H1 (cell line): Measurements from ENCODE around the gene ARTN. TPM values are rescaled to one million over a fixed set of nuclear protein-coding genes. Genes with fewer than 3 reads are reported as not detected.

Experiments used
- CTCF ChIA-PET: fragments of 300-600 bp; sonication (Branson Sonifier 250); formaldehyde crosslinking; loops from one replicate; lab custom pipeline; 2021; ENCODE audit not compliant: partially characterized antibody; lab: Charles Lee
- POLR2A ChIA-PET: fragments of 300-600 bp; sonication (Branson Sonifier 250); formaldehyde crosslinking; loops from one replicate; lab custom pipeline; 2021; ENCODE audit warnings: inconsistent platforms; ENCODE audit not compliant: partially characterized antibody; lab: Charles Lee
- DNase-seq, 2 experiments: peaks; one replicate each; pipeline versions ENCODE4 v3.0.0 to v3.0.0-alpha.2; 2010 to 2022; ENCODE audit warnings: low spot score in 2 of 2, low read depth in 1 of 2, mixed read lengths in 1 of 2
- FAIRE-seq: peaks from 2 replicates; lab custom pipeline; 2011; peaks lifted over from hg19 to GRCh38; lab: Jason Lieb, UNC
- H2AFZ ChIP-seq: 2 replicates; pipeline ENCODE4 v1.8.1; 2012; ENCODE audit warnings: low read length, inconsistent platforms
- H2AK5ac ChIP-seq: 2 replicates; pipeline ENCODE4 v1.6.1; 2013; ENCODE audit warnings: low read depth, low read length
- H2BK120ac ChIP-seq: replicated peaks from 2 replicates; pipeline ENCODE3; 2013; ENCODE audit warnings: low read depth, low read length, inconsistent platforms
- H2BK12ac ChIP-seq: 2 replicates; pipeline ENCODE4 v1.6.1; 2013; ENCODE audit warnings: low read depth, low read length
- H2BK15ac ChIP-seq: 2 replicates; pipeline ENCODE4 v1.6.1; 2013; ENCODE audit warnings: low read length
- H2BK20ac ChIP-seq: 2 replicates; pipeline ENCODE4 v1.6.1; 2013; ENCODE audit warnings: low read length
- H2BK5ac ChIP-seq: 2 replicates; pipeline ENCODE4 v1.6.1; 2013; ENCODE audit warnings: low read depth, low read length
- H3K14ac ChIP-seq: 2 replicates; pipeline ENCODE4 v1.6.1; 2013; ENCODE audit warnings: inconsistent platforms; ENCODE audit not compliant: insufficient read length
- H3K18ac ChIP-seq: 2 replicates; pipeline ENCODE4 v1.6.1; 2013; ENCODE audit warnings: low read length; ENCODE audit errors: extremely low read depth
- H3K23ac ChIP-seq: 2 replicates; pipeline ENCODE4 v1.6.1; 2013; ENCODE audit warnings: inconsistent platforms; ENCODE audit not compliant: insufficient read length
- H3K23me2 ChIP-seq: 2 replicates; pipeline ENCODE4 v1.6.1; 2013; ENCODE audit warnings: low read depth, low read length
- H3K27ac ChIP-seq: 2 replicates; pipeline ENCODE4 v1.6.1; 2011; ENCODE audit warnings: low read depth, low read length, inconsistent platforms
- H3K27me3 ChIP-seq, 4 experiments: replicated peaks in 1 of 4; 1 replicate in 1 of 4; 2 replicates in 3 of 4; pipeline versions ENCODE4 v1.6.1 to v1.8.1; 2011 to 2013; ENCODE audit warnings: low read length in 3 of 4, mild to moderate bottlenecking in 3 of 4, inconsistent platforms in 2 of 4, mixed read lengths in 2 of 4, moderate library complexity in 1 of 4; ENCODE audit not compliant: control insufficient read depth in 3 of 4, insufficient read depth in 3 of 4; ENCODE audit errors: extremely low read depth in 1 of 4
- H3K36me3 ChIP-seq, 4 experiments: 2 replicates each; pipeline versions ENCODE4 v1.6.1 to v1.8.1; 2011 to 2013; ENCODE audit warnings: mild to moderate bottlenecking in 4 of 4, low read length in 3 of 4, moderate library complexity in 2 of 4, control low read depth in 1 of 4, inconsistent platforms in 1 of 4; ENCODE audit not compliant: insufficient read depth in 4 of 4, control insufficient read depth in 2 of 4
- H3K4ac ChIP-seq: replicated peaks from 2 replicates; pipeline ENCODE3; 2013; ENCODE audit warnings: low read length, low read depth, mixed read lengths, inconsistent platforms; ENCODE audit not compliant: insufficient read length
- H3K4me1 ChIP-seq, 4 experiments: replicated peaks in 1 of 4; 1 replicate in 1 of 4; 2 replicates in 3 of 4; pipeline versions ENCODE4 v1.6.1 to v1.8.1; 2011 to 2013; ENCODE audit warnings: low read length in 3 of 4, inconsistent platforms in 2 of 4, mixed read lengths in 1 of 4; ENCODE audit not compliant: insufficient read depth in 4 of 4, control insufficient read depth in 3 of 4
- H3K4me2 ChIP-seq, 2 experiments: 2 replicates each; pipeline versions ENCODE4 v1.6.1 to v1.8.1; 2011 to 2013; ENCODE audit warnings: low read depth in 2 of 2, low read length in 2 of 2, control low read depth in 1 of 2, inconsistent platforms in 1 of 2, mild to moderate bottlenecking in 1 of 2; ENCODE audit not compliant: insufficient read depth in 1 of 2
- H3K4me3 ChIP-seq, 4 experiments: fragments of 200-600, 300-600 bp in 1 of 4; sonication (generic), shearing (Covaris generic), sonication (Bioruptor Twin) in 1 of 4; 2 replicates each; pipeline versions ENCODE4 v1.5.1 to v1.8.1; 2011 to 2016; ENCODE audit warnings: low read length in 4 of 4, low read depth in 3 of 4, control low read depth in 2 of 4, inconsistent platforms in 2 of 4, mild to moderate bottlenecking in 2 of 4, mixed read lengths in 1 of 4, moderate library complexity in 1 of 4; ENCODE audit not compliant: insufficient read depth in 2 of 4; ENCODE audit errors: extremely low read depth in 1 of 4
- H3K56ac ChIP-seq: replicated peaks from 2 replicates; pipeline ENCODE3; 2013; ENCODE audit warnings: low read depth, mild to moderate bottlenecking, mixed read lengths, low read length, inconsistent platforms; ENCODE audit not compliant: insufficient read length
- H3K79me1 ChIP-seq: 2 replicates; pipeline ENCODE4 v1.6.1; 2013; ENCODE audit warnings: low read depth, low read length, control low read depth
- H3K79me2 ChIP-seq, 2 experiments: 2 replicates each; pipeline versions ENCODE4 v1.6.1 to v1.8.1; 2012 to 2013; ENCODE audit warnings: low read length in 2 of 2, mild to moderate bottlenecking in 2 of 2, inconsistent platforms in 1 of 2; ENCODE audit not compliant: insufficient read depth in 2 of 2, control insufficient read depth in 1 of 2
- H3K9ac ChIP-seq, 4 experiments: replicated peaks in 1 of 4; 1 replicate in 1 of 4; 2 replicates in 3 of 4; pipeline versions ENCODE4 v1.6.1 to v1.8.1; 2011 to 2013; ENCODE audit warnings: low read depth in 3 of 4, low read length in 3 of 4, control low read depth in 2 of 4, mild to moderate bottlenecking in 2 of 4, moderate library complexity in 2 of 4, inconsistent platforms in 1 of 4; ENCODE audit errors: extremely low read depth in 1 of 4
- H3K9me3 ChIP-seq, 2 experiments: 2 replicates each; pipeline versions ENCODE4 v1.6.1 to v1.8.1; 2012 to 2013; ENCODE audit warnings: mild to moderate bottlenecking in 2 of 2, moderate library complexity in 2 of 2, control low read depth in 1 of 2, inconsistent platforms in 1 of 2, low read depth in 1 of 2, low read length in 1 of 2, mixed read lengths in 1 of 2; ENCODE audit not compliant: insufficient read depth in 2 of 2
- H4K20me1 ChIP-seq, 2 experiments: replicated peaks in 1 of 2; 2 replicates each; pipeline versions ENCODE3 to v1.8.1; 2011 to 2013; ENCODE audit warnings: inconsistent platforms in 2 of 2, low read length in 2 of 2, mild to moderate bottlenecking in 1 of 2; ENCODE audit not compliant: insufficient read depth in 2 of 2, control insufficient read depth in 1 of 2
- H4K5ac ChIP-seq: 2 replicates; pipeline ENCODE4 v1.6.1; 2013; ENCODE audit warnings: low read length, low read depth, mixed read lengths, inconsistent platforms; ENCODE audit not compliant: insufficient read length
- H4K8ac ChIP-seq: 2 replicates; pipeline ENCODE4 v1.8.0; 2013; ENCODE audit warnings: mild to moderate bottlenecking, moderate library complexity, low read length, inconsistent platforms; ENCODE audit not compliant: insufficient read depth; ENCODE audit errors: extremely low read depth
- H4K91ac ChIP-seq: replicated peaks from 2 replicates; pipeline ENCODE3; 2013; ENCODE audit warnings: low read length, mixed read lengths, inconsistent platforms; ENCODE audit not compliant: insufficient read length
- BRCA1 ChIP-seq: IDR thresholded peaks from 2 replicates; pipeline ENCODE4 v1.6.1; 2012; ENCODE audit warnings: low read depth, low read length, improper control_type of control experiment
- CHD1 ChIP-seq: IDR thresholded peaks from 2 replicates; pipeline ENCODE4 v1.6.1; 2012; ENCODE audit warnings: low read depth, low read length, improper control_type of control experiment
- CTCF ChIP-seq, 3 experiments: IDR thresholded peaks; 1 replicate in 2 of 3; 2 replicates in 1 of 3; pipeline versions ENCODE4 v1.5.1 to v1.6.1; 2011; ENCODE audit warnings: low read length in 3 of 3, mild to moderate bottlenecking in 3 of 3, inconsistent platforms in 2 of 3, low read depth in 1 of 3, moderate library complexity in 1 of 3; ENCODE audit not compliant: insufficient read depth in 1 of 3; ENCODE audit errors: control extremely low read depth in 1 of 3
- EGR1 ChIP-seq: IDR thresholded peaks from 2 replicates; pipeline ENCODE4 v1.6.1; 2011; ENCODE audit warnings: low read depth, low read length, borderline replicate concordance
- EP300 ChIP-seq, 2 experiments: IDR thresholded peaks; 1 replicate in 1 of 2; 2 replicates in 1 of 2; pipeline ENCODE4 v1.6.1; 2011 to 2012; ENCODE audit warnings: low read depth in 2 of 2, low read length in 2 of 2, mild to moderate bottlenecking in 2 of 2, borderline replicate concordance in 1 of 2, inconsistent platforms in 1 of 2, moderate library complexity in 1 of 2
- GABPA ChIP-seq: IDR thresholded peaks from 2 replicates; pipeline ENCODE4 v1.6.1; 2011; ENCODE audit warnings: mild to moderate bottlenecking, low read length, moderate library complexity, borderline replicate concordance; ENCODE audit not compliant: insufficient read depth
- MAX ChIP-seq: IDR thresholded peaks from 2 replicates; pipeline ENCODE4 v1.6.1; 2012; ENCODE audit warnings: inconsistent platforms
- SP1 ChIP-seq: IDR thresholded peaks from 2 replicates; pipeline ENCODE4 v1.6.1; 2011; ENCODE audit warnings: low read depth, low read length
- SRF ChIP-seq: IDR thresholded peaks from 2 replicates; pipeline ENCODE4 v1.6.1; 2011; ENCODE audit warnings: mild to moderate bottlenecking, low read depth, low read length, moderate library complexity
- TEAD4 ChIP-seq: IDR thresholded peaks from 2 replicates; pipeline ENCODE4 v1.6.1; 2012; ENCODE audit warnings: low read depth, low read length, inconsistent platforms, mixed read lengths
- polyA plus RNA-seq, 7 experiments: library from polyadenylated mRNA; depleted of rRNA in 3 of 7; stranded (reverse) in 5 of 7; unstranded in 2 of 7; fragments of >200 nt in 5 of 7; fragments of 200-250 nt in 2 of 7; gene quantifications; 1 replicate in 5 of 7; 2 replicates in 1 of 7; 4 replicates in 1 of 7; pipeline versions ENCODE4 v1.2.1 to v1.2.3, GENCODE V29; 2011 to 2013; ENCODE audit warnings: missing spikeins in 2 of 7, mixed read lengths in 2 of 7
- total RNA-seq: library from RNA; stranded (reverse); fragmentation: NEBNext Ultra II Directional; extraction: Animal tissue kit (Norgen Biotek cat#: 25700); gene quantifications from 2 replicates; pipeline ENCODE4 v1.2.1, GENCODE V29; 2021

The ARTN gene
- total and polyA plus RNA-seq, 2 of the 8 experiments (the other 6 are each of a cell fraction or from before 2014, with no cell fraction given) = 13.5 to 22.7 TPM

DNA sequence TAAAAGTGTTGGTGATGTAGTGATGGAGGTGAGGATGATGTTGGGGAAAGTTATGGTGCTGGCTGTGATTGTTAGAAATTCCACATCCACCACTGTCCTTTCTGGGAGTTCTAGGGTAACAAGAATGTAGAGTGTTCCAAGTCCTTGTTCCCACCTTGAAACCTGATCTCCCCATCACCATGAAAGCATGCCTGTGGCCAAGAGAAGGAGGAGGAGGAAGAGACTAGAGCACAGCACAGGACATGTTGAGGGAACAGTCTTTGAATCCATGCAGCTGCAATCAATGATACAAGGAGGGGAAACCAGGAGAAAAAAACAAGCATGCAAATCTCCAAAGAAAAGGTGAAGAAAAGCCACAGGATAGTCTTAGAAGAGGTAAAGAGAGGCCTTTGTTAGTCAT is 45.9 kb upstream of the ARTN start:
- Histone ChIP-seq H3K9ac (no peak overlapping the region; a peak in 1 of 7 replicates), H3K14ac (no peak overlapping the region), H2AFZ (no peak overlapping the region), H3K27me3 (no peaks in the 10 kb centered on the region), H2AK5ac (peak overlapping the region; percentile 29; the same call in 1 of the 2 replicates), H4K8ac (no peak overlapping the region), H2BK12ac (peak overlapping the region; percentile 60; the same call in 1 of the 2 replicates), H3K79me1 (no peaks in the 10 kb centered on the region), H3K36me3 (no peaks in the 10 kb centered on the region), H3K23me2 (peaks cover 3% of the 10 kb centered on the region; the same call in 1 of the 2 replicates), H3K4ac (no peak overlapping the region), H3K79me2 (no peaks in the 10 kb centered on the region), H4K91ac (peak overlapping the region; percentile 1), H3K4me2 (peak overlapping the region; percentile 10 to 57; a peak in 3 of 4 replicates), H4K5ac (no peak overlapping the region), H3K18ac (peak overlapping the region; percentile 33), H3K27ac (peak overlapping the region; percentile 25; the same call in 1 of the 2 replicates), H2BK5ac (peak overlapping the region; percentile 10; the same call in 1 of the 2 replicates), H3K56ac (no peak overlapping the region), H4K20me1 (no peaks in the 10 kb centered on the region), H3K23ac (no peak overlapping the region), H3K9me3 (no peaks in the 10 kb centered on the region), H3K4me3 (no peak overlapping the region; a peak in 1 of 8 replicates), H2BK20ac (peak overlapping the region; percentile 29; the same call in 1 of the 2 replicates), H2BK120ac (peak overlapping the region; percentile 31), H3K4me1 (peaks cover 3 to 15% (median 11%) of the 10 kb centered on the region in 4 experiments; a peak in 6 of 7 replicates), H2BK15ac (peak overlapping the region; percentile 98; the same call in 1 of the 2 replicates)
- ChIA-PET POLR2A (interaction anchor here (1.4 kb wide), 1 partner anchor 26 kb away, joined by 3 read pairs; no protein-coding TSS in a partner anchor), CTCF (interaction anchor here (1.0 to 1.4 kb wide), 2 partner anchors 47 to 58 kb away, joined by 3 to 5 read pairs; no protein-coding TSS in a partner anchor)
- peak; percentile 98 for FAIRE-seq
- DNase-seq = no peak
- no peak for TF ChIP-seq EP300 (IDR thresholded peaks at IDR 0.05; ENCODE audit: borderline replicate concordance in 1 of 2, low read depth in 2 of 2, low read length in 2 of 2)
- TF ChIP-seq SRF = no peak
- no peak for TF ChIP-seq CHD1
- 0 out of 2 replicates have a peak, but pooled peaks have one; percentile 26 for TF ChIP-seq TEAD4
- 0 out of 2 replicates have a peak, but pooled peaks have one; percentile 20 for TF ChIP-seq MAX
- TF ChIP-seq SP1 = no peak
- TF ChIP-seq CTCF (IDR thresholded peaks at IDR 0.05; ENCODE audit: control extremely low read depth in 1 of 3, insufficient read depth in 1 of 3, low read depth in 1 of 3, low read length in 3 of 3) = no peak
- TF ChIP-seq GABPA = no peak
- TF ChIP-seq BRCA1 = no peak
- TF ChIP-seq EGR1 = no peak
